Fibroblast of skin of left biceps (primary cell): Measurements from ENCODE around the gene RDM1.
"Not testable (repeated sequence)": the region's sequence is repeated elsewhere in the genome, so short reads cannot be mapped to it uniquely, and the experiment has no call there.

Source experiments
- DNase-seq, 2 experiments: peaks; one replicate each; pipeline ENCODE4 v3.0.0-alpha.2; 2013; ENCODE audit warnings: low read depth in 2 of 2

The RDM1 gene, protein sequence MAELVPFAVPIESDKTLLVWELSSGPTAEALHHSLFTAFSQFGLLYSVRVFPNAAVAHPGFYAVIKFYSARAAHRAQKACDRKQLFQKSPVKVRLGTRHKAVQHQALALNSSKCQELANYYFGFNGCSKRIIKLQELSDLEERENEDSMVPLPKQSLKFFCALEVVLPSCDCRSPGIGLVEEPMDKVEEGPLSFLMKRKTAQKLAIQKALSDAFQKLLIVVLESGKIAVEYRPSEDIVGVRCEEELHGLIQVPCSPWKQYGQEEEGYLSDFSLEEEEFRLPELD

GRCh38 chr17:35930211-35931065 is at the start of gene RDM1:
TSS of gene RDM1 (minus strand) at chr17:35930773. CDS start at chr17:35930727, 46 bp downstream.
- peak in 1 of 2 experiments; percentile 7 for DNase-seq

DNA sequence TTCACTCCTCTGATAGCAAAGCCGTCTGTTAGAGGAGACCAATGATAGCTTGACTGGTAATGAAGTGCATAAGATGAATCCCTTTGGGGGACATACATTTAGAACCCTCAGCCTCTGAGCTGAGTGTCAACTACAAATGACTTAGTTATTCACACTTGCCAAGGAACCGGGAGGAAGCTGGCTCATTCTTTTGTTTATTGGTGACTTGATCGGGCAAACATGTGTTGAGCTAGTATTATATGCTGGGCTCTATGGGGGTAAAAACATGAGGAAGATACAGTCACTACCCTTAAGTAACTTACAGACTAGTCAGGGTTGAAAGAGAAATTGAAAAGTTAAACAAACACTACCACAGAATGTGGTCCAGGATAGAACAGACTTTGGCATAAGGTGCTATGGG is 47.8 kb upstream of the RDM1 start:
- DNase-seq, result no peak

GRCh38 chr17:35977509-35977908 is 46.9 kb upstream of the RDM1 start:
- DNase-seq, result no peak

DNA sequence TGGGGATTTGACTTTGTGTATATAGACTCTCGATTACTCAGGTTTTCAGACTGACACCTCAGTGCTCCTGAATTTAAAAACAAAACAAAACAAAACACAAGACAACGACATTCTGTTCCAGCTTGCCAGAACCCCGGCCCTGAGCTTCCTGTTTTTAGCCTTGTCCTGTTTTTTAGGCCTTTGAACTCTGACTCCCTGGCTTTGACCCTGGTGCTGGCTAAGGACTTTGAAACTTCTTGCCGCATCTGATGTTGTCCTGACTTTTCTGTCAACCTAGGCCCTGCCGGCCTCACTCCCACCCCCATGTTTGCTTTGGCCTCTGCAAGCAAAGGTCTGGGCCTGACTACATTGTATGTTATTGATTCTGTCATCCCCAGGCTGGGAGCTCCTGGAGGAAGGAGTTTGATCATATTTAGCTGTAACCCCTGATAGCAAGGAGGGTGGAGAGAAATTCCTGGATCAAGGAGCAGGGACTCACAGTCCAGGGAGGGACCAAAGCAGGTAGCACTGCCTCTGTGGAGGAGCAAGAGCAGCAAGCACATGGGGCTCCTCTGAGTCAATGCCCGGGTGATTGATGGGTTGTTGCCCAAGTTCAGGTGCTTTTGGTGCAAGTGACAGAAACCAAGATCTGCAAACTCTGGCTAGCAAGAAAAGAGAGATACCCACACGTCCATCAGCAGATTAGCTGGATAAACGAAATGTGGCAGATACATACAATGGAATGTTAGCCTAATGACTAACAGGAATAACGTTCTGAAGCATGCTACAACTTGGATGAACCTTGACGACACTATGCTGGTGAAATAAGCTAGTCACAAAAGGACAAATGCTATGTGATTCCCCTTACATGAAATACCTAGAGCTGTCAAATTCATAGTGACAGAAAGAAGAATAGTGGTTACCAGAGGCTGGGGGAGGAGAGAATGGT is 43.0 kb upstream of the RDM1 start:
- DNase-seq, result no peak

DNA sequence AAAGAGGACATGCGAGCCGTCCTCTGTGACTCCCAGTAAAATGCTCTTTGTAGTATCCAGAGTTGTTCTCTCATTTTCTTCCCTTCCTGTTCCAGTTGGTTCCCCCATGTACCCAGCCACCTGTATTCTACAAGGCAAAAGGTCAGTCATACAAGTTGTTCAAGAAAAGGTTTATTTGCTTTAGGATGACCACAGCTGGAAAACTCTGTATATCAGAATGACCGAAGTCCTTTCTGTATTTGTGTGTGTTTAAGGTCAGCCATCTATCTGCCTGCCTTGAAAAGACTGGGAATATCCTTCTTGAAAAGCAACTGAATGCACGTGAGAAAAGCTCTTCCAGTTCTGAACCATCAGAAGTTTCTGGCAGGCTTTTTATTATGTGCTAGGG is 42.4 kb upstream of the RDM1 start:
- DNase-seq, result no peak

GRCh38 chr17:35972535-35972934 is 42.0 kb upstream of the RDM1 start:
- no peak for DNase-seq

- no peak for DNase-seq
Observed at GRCh38 chr17:35972066-35972465, 41.5 kb upstream of the RDM1 start.

GRCh38 chr17:35969558-35970380 is 39.2 kb upstream of the RDM1 start:
- peak; percentile 30 to 33 for DNase-seq

- no peak for DNase-seq
Observed at GRCh38 chr17:35968520-35969054, 38.0 kb upstream of the RDM1 start.

DNA sequence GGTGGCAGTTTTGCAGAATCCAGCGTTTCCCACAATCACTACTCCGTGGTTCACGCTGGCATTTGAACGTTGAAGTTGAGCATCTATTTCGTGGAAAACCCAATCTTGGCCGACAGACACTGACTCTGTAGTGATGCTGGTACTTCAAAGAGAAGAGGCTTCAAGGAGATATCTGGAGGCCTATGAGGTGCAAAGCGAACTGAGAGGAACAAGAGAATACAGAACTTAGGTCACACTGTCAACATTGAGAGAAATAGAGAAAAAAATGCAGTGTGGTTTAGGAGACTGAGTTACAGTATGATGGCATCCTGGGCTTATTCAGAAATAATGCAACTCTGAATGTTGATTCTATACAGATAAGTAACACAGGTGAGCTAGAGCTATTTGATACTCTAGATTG is 34.7 kb upstream of the RDM1 start:
- no peak for DNase-seq

GRCh38 chr17:35963663-35964062 is 33.1 kb upstream of the RDM1 start:
- no peak for DNase-seq

DNA sequence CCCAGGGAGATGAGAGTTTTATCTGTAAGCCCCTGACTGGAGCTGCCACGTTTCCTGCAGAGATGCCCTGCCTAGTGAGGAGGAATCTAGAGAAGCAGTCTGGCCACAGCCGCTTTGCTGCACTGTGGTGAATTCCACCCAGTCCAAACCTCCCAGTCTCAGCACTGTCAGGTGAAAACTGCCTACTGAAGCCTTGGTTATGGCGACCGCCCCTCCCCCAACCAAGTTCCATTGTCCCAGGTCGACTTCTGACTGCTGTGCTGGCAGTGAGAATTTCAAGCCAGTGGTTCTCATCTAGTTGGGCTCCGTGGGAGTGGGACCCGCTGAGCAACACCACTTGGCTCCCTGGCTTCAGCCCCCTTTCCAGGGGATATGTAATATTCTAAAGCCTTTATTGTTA is 23.1 kb upstream of the RDM1 start:
- no peak for DNase-seq

DNA sequence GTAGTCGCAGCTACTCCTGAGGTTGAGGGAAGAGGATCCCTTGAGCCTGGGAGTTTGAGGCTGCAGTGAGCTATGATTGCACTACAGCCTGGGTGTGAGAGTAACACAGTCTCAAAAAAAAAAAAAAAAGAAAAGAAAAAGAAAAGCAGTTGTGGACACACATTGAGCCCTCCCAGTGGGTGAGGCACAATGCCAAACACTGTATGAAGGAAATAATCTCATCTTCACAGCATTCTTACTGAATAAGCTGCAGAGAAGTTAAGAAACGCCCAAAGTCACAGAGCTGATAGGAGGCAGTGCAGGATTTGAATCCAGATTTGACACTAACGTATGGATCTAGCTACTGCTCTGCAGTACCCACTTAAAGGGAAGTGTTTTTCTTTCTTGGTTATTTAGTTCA is 18.8 kb upstream of the RDM1 start:
- DNase-seq, result no peak

DNA sequence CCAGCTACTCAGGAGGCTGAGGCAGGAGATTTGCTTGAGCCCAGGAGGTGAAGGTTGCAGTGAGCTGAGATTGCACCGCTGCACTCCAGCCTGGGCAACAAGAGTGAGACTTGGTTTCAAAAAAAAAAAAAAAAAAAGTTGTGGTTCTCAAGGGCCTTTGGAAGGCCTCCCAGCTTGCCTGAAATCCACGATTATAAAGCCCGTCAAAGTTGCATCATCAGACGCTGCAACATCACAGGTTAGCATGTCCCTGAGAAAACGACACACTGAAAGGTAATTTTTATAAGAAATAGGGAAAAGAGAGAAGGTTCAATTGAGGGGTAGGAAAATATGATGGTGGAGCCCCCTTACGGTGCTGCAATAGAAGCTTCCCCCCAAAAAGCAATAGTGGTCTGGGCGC is 17.5 kb upstream of the RDM1 start:
- no peak for DNase-seq

DNA sequence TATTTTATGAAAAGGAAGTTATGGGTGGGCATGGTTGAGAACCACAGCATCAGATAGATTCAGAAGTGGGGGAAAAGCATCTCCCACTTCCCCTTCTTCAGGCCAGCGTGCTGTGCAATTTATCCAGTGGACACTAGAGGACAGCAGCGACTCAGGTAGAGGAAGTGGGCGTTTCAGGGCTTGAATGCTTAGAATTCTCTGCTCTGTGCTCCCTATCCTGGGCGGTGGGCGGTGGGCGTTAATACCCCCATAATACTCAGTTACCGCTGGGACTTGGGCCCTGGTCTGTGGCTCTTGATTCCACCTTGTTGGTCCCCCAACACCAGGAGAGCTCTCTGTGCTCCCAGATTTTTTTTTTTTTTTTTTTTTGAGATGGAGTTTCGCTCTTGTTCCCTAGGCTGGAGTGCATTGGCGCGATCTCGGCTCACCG is 16.6 kb upstream of the RDM1 start:
- no peak for DNase-seq

DNA sequence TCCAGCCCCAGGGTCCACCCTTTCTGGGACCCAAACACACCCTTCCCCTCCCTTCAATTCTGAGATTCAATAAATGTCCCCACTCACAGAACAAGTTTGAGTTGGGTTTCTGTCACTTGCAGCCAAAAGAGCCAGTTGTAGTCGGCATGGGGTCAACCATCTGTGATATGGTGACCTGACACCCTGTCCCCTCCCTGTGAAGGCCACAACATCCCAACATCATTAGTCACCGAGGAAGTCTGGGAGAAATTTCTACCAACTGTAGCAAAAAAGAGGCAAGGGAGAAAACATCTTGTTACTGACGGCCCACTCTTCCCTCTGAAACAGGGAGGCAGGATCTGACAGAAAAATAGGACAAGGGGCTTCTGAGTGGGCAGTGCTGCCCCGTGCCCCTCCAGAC is 13.6 kb upstream of the RDM1 start:
- DNase-seq, result no peak

DNA sequence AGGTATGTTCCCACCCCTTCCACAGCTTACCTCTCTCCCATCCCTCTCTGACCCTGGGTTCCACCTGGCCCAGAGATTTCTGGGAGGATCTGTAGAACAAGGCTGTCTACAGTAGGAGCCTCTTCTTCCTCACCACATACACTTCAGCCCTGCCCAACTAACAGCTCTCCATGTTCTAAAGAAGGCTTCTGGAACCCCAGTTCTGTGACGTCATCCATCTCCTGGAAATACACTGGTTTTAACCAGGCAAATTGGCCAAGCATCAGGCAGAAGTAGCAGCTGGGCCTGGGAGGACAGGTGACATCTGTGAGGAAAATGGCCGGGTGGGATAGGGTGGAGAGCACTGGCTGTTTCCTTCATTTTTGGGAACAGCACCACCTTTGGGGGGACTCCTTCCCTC is 13.0 kb upstream of the RDM1 start, which contains the start of gene LYZL6:
LYZL6 (minus strand) TSS at position 177 of the 400 bp plus-strand sequence. CDS start 4,357 bp downstream, outside the sequence.
- DNase-seq, result no peak

- DNase-seq, result no peak
Observed at GRCh38 chr17:35942588-35943186, 12.1 kb upstream of the RDM1 start.

DNA sequence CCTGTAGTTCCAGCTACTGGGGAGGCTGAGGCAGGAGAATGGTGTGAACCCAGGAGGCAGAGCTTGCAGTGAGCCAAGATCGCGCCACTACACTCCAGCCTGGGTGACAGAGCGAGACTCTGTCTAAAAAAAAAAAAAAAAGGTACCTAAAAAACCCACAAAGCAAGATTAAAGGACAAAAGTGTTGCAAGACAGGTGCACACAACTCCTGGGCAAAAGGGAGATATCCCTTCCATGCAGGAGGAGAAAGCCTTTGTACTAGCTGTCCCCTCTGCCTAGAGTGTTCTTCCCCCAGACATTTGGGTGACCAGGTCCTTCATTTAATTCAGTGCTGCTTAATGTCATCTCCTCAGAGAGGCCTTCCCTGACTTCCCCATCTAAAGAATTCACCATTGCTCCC is 7.9 kb upstream of the RDM1 start:
- DNase-seq, result not testable (repeated sequence)

- DNase-seq, result no peak
Observed at GRCh38 chr17:35936063-35936462, 5.5 kb upstream of the RDM1 start.
